Erythroblast (primary cell): ENCODE results near the gene BLID.

Experiments
- GATA1 ChIP-seq: IDR thresholded peaks from 2 replicates; pipeline ENCODE4 v1.6.1; 2011; ENCODE audit warnings: low read depth, mild to moderate bottlenecking, control low read depth, low read length, moderate library complexity
- POLR2A ChIP-seq: IDR thresholded peaks from 2 replicates; pipeline ENCODE4 v1.6.1; 2011; ENCODE audit warnings: mild to moderate bottlenecking, low read length

GRCh38 chr11:122095681-122096262 is 20.2 kb downstream of the BLID start:
- TF ChIP-seq POLR2A: no peak
- TF ChIP-seq GATA1: no peak
